Measurements from ENCODE around the gene SMYD1.
"Not testable (repeated sequence)": the region's sequence is repeated elsewhere in the genome, so short reads cannot be mapped to it uniquely, and the experiment has no call there.

The SMYD1 gene

DNA sequence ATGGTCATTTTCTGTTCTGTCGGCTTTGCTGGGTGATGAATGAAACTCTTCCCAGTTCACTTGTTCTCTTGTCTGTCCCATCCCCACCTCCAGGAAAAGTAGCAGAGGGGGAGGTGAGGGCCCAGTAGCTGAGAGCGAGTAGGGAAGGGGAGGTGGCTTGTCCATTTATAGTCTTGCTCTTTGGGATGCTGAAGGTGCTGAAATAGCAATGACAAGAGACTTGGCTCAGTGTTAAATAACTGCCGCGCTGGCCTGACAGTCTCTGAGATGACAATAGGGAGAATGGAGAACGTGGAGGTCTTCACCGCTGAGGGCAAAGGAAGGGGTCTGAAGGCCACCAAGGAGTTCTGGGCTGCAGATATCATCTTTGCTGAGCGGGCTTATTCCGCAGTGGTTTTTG lies at the start of gene SMYD1:
TSS of gene SMYD1 (plus strand) at position 228 of the 400 bp plus-strand sequence. CDS start at position 268, 40 bp downstream.
- DNase-seq = no peak

DNA sequence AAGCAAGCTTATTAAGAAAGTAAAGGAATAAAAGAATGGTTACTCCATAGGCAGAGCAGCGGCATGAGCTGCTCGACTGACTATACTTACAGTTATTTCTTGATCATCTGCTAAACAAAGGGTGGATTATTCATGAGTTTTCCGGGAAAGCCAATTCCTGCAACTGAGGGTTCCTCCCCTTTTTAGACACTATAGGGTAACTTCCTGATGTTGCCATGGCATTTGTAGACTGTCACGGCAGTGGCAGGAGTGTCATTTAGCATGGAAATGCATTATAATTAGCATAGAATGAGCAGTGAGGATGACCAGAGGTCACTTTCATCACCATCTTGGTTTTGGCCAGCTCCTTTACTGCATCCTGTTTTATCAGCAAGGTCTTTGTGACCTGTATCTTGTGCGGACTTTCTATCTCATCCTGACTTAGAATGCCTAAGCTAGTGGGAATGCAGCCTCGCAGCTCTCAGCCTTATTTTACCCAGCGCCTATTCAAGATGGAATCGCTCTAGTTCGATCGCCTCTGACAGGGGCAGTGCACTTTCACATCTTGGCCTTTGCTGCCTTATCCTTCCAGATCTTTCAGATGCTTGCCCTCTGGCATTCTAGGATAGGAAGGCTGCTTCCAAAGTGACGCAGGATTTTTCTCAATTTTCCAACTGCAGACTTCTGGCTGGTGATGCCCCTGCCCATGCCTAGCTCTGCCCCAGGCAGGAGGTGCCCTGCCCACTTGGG lies 49.4 kb upstream of the SMYD1 start:
- not testable (repeated sequence) for DNase-seq

GRCh38 chr2:88018909-88019308 lies 48.7 kb upstream of the SMYD1 start:
- no peak for DNase-seq

- no peak for DNase-seq
Measured at GRCh38 chr2:88019985-88020384, 47.6 kb upstream of the SMYD1 start.

- DNase-seq = no peak
Measured at GRCh38 chr2:88022669-88022921, 45.0 kb upstream of the SMYD1 start.

- DNase-seq = no peak
Measured at GRCh38 chr2:88024509-88024908, 43.1 kb upstream of the SMYD1 start.

DNA sequence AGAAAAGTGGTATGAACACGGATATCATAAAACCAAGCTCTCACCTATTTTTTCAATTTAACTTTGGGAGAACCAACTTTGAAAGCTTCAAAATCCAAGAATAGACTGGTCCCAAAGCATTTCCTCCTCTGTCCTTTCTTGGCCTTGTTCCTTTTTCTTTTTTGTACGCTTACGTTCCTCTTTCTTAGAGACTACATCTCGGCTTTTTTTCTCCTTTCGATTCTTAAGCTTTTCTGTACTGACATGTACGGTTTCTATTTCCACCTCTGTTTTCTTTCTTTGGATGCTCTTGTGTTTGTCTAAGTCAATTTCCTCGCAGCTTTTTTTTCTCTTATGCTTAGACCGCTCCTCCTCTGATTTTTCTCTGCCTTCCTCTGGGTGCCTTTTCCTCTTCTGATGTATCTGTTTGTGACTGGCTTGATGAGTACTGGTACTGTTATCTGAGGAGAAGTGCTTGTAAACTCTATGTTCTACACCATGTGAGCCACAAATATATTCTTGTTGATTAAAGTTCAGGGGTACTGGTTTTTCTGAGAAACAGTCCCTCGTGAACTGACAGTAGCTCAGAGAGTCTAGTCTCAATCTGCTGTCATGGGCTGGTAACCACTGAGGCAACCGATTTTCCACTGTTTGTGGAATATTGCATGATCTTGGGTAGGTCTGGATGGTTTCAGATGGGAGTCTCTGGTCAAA lies 39.8 kb upstream of the SMYD1 start:
- DNase-seq = no peak

GRCh38 chr2:88028931-88029330 lies 38.7 kb upstream of the SMYD1 start:
- no peak for DNase-seq

- no peak for DNase-seq
Measured at GRCh38 chr2:88032070-88032702, 35.4 kb upstream of the SMYD1 start.

DNA sequence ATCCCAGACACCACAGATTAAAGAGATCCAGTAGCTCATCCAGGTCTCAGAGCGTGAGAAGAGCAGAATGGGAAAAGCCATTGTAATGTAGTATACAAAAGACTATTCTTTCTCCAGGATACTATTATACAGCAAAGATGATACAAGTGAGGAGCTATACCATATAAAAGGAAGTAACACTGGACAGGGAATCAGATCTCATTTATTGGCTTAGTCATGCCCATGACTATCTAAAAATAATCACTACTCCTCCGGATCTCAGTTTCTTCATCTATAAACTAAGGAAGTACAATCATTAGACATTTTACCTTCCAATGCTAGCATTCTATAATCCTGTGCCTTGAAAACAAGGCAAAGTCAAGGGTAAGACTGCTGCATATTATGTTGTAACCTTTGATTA lies 31.4 kb upstream of the SMYD1 start:
- DNase-seq = no peak

GRCh38 chr2:88036606-88037005 lies 31.0 kb upstream of the SMYD1 start:
- no peak for DNase-seq

DNA sequence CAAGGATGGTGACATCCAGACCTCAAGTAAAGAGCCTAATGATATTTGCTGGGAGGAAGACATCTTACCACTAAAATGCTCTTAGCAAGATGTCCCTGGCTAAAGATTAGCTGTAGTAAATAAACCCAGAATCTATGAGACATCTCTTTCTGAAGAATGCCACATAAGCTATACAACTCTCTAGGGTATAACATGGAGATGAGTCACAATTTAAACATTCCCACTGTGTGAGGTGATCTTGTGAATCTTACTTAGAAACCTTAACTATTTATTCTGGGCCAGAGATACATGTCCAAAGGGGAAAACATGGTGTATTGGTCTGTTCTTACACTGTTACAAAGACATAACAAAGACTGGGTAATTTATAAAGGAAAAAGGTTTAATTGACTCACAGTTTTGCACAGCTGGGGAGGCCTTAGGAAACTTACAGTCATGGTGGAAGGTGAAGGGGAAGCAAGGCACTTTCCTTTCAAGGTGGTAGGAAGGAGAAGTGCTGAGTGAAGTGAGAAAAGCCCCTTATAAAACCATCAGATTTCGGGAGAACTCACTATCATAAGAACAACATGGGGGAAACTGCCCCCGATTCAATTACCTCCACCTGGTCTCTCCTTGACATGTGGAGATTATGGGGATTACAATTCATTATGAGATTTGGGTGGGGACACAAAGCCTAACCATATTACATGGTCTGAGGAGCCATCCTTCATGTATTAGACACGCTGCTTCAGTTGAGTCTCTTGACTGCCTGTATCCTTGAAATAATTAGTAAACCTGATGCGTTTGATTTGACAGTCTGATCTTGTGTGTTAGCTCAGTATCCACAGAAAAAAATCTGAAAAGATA lies 29.1 kb upstream of the SMYD1 start:
- DNase-seq = no peak

DNA sequence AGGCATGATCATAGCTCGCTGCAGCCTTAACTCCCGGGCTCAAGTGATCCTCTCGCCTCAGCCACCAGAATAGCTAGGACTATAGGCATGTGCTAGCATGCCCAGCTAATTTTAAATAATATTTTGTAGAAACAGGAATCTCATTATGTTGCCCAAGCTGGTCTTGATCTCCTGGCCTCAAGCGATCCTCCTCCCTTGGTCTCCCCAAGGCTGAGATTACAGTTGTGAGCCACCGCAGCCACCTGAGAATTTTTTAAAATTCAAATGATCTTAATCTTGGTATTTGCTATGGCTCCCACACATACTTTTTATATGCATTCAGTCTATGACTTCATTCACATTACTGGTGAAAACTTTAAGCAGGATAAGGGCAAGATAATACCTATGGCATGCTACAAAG lies 25.1 kb upstream of the SMYD1 start:
- DNase-seq = no peak

DNA sequence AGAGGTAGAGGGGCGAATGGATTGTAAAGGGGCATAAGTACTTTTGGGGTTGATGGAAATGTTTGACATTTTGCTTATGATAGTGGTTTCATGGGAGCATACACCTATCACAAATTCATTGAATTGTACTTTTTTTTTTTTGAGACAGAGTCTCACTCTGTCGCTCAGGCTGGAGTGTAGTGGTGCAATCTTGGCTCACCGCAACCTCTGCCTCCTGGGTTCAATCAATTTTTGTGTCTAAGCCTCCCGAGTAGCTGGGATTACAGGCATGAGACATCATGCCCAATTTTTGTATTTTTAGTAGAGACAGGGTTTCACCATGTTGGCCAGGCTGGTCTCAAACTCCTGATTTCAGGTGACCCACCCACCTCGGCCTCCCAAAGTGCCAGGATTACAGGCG lies 22.1 kb upstream of the SMYD1 start:
- DNase-seq = not testable (repeated sequence)

- no peak for DNase-seq
Measured at GRCh38 chr2:88048541-88048940, 19.1 kb upstream of the SMYD1 start.

GRCh38 chr2:88049622-88050021 lies 18.0 kb upstream of the SMYD1 start:
- no peak for DNase-seq

DNA sequence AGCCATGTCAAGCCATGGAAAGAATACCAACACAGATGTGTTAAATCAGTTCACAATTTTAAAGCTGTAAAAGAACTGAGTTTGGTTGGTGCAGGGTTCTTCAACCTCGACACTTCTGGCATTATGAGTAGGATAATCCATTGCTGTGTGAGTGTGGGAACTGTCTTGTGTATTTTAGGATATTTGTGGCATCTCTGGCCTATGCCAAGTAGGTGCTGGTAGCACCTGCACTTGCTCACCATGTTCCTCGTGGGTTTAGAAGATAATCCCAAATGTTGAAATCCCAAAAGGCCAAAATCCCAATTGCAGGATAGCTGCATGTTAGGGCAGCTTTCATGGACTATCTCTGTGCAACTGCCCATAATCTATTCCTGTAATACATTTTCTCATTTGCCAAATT lies 15.8 kb upstream of the SMYD1 start:
- no peak for DNase-seq

GRCh38 chr2:88053296-88053695 lies 14.3 kb upstream of the SMYD1 start:
- DNase-seq = no peak

- no peak for DNase-seq
Measured at GRCh38 chr2:88053934-88054781, 13.5 kb upstream of the SMYD1 start.

DNA sequence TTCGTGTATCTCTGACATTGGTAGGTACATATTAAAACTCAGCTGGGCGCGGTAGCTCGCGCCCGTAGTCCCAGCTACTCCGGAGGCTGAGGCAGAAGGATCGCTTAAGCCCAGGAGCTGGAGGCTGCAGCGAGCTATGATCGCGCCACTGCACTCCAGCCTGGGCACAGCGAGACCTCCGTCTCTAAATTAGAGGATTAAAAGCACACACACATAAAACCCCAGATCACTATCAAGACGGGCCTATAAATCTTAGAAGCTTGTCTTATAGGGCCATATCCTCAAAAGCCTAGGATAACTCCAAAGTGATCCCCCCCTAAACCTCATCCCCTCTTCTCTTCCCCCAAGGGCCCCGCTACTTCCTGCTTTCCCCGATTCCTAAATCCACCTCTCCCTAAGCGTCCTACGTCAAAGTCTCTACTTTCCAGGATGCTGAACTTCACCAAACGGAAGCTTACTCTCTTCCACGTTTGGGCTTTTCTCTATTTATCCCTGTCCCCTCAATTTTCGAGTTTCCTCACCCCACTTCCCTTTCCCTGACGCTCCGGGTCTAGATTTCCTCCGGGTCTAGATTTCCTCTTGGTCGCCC lies 12.7 kb upstream of the SMYD1 start:
- DNase-seq = no peak

DNA sequence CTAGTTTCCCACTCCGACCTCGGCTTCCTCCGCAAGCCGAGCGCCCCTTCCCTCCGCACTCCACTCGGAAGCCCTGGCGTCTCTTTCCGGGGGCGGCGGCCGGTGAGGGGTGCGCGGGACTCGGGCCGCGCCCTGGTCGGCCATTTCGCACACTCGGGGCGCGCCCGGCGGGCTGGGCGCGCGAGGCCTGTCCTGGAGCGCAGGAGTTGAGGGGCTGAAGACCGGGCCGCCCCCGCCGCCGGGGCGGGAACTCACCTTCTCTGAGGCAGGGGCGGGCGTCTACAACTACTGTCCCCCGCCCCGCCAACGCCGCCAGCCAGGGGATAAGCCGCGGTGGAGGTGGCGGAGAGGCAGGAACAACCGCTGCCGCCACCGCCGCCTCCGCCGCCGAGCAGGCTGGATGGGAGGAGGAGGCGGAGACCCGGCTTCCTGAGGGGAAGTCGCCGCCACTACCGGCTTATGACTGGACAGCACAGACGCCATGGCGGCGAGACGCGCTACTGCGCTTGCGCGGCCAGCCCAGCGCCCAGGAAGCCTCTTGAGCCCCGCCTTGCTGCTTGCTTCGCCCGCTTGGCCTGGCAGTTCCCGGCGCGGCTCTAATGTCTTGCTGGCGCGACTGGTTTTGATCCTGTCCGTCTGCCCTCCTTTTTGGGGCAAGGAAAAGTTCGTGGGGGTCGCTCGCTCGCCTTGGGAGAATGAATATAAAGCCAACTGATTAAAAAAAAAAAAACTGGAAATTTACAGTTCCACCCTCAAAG lies 12.1 kb upstream of the SMYD1 start, which contains the start of gene KRCC1:
TSS of gene KRCC1 (minus strand) at position 413 of the 758 bp plus-strand sequence. CDS start 27,220 bp downstream, outside the sequence.
- peak; percentile 90 for DNase-seq

Measured in stimulated activated CD4-positive, alpha-beta T cell treated with anti-CD3 and anti-CD28 coated beads, Interleukin-12 subunit alpha, Interleukin-12 subunit beta, amount 100 ng/mL, for 4 hours (primary cell).